CD4-positive, alpha-beta T cell treated with Interferon alpha-2 for 1 hour (primary cell): ENCODE results near the gene TRPM4.
"Not testable (repeated sequence)": the region's sequence is repeated elsewhere in the genome, so short reads cannot be mapped to it uniquely, and the experiment has no call there.

Experiments used
- DNase-seq, 2 donors: peaks; one replicate each; pipeline ENCODE4 v3.0.0-alpha.2; 2020 to 2022

TRPM4 gene

DNA sequence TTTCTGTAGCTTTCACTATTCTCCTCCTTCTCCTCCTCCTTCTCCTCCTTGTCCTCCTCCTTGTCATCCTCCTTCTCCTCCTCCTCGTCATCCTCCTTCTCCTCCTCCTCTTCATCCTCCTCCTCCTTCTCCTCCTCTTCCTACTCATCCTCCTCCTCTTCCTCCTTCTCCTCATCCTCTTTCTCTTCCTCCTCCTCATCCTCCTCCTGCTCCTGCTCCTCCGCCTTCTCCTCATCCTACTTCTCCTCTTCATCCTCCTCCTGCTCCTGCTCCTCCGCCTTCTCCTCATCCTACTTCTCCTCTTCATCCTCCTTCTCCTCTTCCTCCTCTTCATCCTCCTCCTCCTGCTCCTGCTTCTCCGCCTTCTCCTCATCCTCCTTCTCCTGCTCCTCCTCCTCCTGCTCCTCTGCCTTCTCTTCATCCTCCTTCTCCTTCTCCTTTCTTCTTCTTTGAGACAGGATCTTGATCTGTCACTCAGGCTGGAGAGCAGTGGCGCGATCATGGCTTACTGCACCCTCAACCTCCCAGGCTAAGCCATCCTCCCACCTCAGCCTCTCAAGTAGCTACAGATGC, 36.3 kb downstream of the TRPM4 start:
- DNase-seq = no peak

DNA sequence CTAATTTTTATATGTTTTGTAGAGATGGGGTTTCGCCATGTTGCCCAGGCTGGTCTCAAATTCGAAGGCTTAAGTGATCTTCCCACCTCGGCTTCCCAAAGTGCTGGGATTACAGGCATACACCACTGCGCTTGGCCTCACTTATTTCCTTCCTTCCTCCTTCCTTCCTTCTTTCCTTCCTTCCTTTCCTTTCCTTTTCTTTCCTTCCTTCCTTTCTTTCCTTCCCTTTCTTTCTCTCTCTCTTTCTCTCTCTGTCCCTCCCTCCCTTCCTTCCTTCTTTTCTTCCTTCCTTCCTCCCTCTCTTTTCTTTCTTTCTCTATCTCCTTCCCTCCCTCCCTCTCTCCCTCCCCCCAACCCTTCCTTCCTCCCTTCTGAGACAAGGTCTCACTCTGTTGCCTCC, 36.8 kb downstream of the TRPM4 start:
- no peak for DNase-seq

DNA sequence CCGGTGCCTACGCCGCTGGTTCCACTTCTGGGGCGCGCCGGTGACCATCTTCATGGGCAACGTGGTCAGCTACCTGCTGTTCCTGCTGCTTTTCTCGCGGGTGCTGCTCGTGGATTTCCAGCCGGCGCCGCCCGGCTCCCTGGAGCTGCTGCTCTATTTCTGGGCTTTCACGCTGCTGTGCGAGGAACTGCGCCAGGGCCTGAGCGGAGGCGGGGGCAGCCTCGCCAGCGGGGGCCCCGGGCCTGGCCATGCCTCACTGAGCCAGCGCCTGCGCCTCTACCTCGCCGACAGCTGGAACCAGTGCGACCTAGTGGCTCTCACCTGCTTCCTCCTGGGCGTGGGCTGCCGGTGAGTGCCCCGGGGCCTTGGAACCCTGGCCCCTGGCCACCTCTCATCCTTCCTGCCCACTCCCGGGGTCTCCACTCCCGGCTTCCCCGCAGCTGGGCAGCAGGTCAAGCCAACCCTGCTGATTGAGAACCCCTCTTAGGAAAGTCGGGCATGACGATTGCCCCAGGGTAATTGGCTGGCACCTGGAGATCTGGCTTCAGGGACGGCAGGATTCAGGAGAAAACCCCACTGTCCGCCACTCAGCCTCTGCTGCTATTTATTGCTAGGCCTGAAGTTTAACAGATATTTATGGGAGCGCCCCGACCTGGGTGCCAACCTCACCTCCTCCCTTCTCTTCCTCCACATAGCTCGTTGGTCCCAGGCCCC, 39.1 kb downstream of the TRPM4 start:
- DNase-seq = no peak

DNA sequence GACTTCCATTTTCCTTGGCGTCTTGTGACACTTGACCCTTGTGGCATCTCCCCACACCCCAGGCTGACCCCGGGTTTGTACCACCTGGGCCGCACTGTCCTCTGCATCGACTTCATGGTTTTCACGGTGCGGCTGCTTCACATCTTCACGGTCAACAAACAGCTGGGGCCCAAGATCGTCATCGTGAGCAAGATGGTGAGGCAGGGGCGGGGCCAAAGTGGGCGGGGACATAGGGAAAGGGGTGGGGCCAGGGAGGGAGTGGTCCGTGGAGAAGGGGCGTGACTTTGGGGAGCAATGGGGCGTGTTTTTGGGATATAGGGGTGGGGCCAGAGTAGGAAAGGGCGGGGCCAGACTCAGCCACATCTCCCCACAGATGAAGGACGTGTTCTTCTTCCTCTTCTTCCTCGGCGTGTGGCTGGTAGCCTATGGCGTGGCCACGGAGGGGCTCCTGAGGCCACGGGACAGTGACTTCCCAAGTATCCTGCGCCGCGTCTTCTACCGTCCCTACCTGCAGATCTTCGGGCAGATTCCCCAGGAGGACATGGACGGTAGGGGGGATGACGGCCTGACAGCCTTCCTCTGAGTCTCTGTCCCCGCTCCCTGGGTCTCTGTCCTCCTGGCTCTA, 42.8 kb downstream of the TRPM4 start:
- DNase-seq = no peak

DNA sequence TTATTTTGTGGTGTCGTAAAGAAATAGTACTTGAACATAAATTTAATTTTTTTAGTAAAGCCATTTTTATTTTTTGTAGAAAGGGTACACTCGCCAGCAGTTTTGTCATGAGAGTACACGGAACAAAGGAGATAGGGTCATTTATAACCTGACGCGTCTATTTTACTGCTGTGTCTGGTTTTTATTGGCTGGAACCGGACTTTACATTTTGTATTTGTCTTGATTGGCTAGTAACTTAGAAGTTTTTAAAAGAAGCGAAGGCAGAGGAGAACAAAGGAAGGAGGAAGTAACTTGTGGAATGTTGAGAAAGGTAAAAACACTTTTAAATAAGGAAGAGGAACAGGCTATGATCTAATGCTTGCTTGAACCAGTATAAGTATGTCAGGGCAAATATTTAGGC, 43.5 kb downstream of the TRPM4 start:
- DNase-seq = no peak

DNA sequence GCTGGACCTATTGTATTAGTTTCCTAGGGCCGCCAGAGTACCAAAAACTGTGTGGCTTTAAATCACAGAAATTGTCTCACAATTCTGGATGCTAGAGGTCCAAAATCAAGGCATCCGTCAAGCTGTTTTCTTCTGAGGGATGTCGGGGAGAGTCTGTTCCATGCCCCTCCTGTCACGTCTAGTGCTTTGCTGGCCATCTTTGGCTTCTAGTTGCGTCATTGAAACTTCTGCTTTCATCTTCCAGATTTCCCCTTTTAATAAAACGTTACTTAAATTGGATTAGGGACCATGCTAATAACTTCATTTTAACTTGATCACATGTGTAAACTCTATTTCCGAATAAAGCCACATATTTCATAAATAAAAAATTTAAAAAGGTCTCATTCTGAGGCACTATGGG, 47.5 kb downstream of the TRPM4 start:
- peak in 1 of 2 donors; percentile 6 for DNase-seq

DNA sequence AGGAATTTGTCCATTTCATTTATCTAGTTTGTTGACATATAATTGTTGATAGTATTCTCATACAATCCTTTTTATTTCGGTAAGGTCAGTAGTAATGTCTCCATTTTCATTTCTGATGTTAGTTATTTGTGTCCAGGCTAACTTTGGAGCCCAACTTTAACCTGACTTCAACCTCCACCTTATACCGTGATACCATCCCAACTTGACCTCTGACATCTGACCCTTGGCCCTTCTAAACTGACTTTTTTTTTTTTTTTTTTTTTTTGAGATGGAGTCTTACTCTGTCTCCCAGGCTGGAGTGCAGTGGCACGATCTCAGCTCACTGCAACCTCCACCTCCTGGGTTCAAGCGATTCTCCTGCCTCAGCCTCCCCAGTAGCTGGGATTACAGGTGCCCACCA, 51.9 kb downstream of the TRPM4 start:
- DNase-seq = not testable (repeated sequence)

DNA sequence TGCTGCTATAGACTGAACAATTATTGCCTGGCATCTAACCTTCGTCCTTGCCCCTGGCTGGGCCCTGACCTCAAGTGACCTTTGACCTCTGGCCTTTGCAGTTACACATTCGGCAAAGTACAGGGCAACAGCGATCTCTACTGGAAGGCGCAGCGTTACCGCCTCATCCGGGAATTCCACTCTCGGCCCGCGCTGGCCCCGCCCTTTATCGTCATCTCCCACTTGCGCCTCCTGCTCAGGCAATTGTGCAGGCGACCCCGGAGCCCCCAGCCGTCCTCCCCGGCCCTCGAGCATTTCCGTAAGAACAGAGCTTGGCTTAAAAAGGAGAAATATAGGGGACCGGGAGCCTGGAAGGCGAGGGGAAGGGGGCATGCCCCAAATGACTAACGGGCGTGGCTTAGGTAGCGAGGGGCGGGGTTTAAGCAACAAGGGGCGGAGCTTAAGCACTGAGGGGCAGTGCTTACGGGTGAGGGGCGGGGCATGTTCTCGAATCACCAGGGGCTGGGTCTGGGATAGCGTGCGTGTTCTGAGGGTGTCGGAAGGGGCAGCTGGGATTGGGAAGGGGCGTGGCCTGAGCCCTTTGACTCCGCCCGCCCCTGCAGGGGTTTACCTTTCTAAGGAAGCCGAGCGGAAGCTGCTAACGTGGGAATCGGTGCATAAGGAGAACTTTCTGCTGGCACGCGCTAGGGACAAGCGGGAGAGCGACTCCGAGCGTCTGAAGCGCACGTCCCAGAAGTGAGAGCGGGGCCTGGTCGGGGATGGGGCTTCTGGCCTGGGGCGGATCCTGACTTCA, 52.7 kb downstream of the TRPM4 start:
- peak; percentile 51 to 52 for DNase-seq

DNA sequence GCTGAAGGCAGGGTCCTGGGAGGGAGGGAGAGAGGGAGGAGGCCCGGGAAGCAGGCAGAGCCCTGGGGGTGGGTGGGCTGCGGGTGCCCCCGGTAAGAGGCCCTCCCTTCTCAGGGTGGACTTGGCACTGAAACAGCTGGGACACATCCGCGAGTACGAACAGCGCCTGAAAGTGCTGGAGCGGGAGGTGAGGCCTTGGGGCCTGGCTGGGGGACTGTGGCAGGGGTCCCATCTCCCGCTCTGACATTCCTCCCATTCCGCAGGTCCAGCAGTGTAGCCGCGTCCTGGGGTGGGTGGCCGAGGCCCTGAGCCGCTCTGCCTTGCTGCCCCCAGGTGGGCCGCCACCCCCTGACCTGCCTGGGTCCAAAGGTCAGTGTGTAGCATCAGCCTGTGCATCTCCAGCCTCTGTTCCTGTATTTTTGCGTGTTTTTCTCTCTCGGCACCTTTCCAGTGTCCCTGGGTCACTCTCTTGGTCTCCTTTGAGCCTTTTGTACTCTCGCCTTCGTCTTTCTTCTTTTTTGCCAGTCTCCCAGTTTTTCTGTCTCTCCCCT, 53.4 kb downstream of the TRPM4 start:
- no peak for DNase-seq

DNA sequence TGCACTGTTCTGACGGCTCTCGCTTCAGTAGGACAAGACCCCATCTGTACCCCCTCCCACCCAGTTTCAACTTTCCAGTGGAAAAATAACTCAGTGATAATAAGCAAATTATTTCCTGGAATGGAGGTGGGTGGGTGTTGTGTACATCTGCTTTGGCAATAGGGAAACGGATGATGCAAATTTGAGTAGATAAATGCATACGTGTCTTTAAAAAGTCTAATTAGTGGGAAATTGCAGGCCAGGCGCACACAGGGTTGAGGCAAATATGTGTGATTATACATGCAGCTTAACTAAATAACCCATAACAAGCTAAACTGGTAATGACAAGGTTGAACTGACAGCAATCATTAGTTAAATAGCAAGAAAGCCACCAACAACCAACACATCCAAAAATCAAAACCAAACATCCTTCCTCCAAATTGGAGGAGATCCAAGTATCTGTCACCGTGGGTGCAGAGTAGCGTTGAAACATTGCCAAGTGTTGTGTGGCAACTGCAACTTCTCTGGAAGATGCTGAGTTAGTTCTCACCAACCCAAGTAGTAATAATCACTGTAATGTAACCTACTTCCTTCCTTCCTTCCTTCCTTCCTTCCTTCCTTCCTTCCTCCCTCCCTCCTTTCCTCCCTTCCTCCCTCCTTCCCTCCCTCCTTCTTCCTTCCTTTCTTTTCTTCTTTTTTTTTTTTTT, 54.6 kb downstream of the TRPM4 start:
- DNase-seq = no peak

DNA sequence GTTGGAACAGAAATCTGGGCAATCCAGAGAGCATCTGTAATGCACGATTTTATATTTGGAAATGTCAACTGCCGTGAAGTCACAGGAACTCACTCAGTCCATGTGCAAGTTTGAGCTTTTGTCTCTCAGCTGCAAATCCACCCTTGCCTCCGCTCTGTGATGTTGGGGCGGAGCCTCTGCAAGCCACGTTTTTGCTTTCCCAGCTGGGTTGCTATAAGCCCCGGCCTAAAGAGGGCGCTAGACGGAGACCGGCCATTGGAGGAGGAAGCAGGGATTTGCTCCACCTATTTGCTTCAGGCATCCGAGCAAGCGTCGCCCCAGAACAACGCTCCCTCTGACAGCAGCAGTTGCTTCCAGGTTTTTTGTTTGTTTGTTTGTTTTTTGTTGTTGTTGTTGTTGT, 56.2 kb downstream of the TRPM4 start:
- no peak for DNase-seq

DNA sequence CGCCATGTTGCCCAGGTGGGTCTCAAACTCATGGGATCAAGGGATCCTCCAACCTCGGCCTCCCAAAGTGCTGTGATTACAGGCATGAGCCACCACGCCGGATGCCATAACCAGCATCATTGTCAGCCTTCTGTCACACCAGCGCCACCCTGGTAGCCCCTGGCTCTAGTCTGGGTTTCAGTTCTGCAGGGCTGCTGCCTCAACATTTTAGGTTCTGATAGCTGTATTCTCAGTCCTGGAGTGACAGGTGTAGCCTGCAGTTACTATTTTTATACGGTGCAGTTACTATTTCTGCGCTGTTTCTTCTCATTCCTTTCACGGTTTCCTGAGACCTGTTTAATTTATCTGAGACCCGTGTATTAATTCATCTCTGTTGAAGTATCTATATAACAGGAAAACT, 57.1 kb downstream of the TRPM4 start:
- DNase-seq = no peak

DNA sequence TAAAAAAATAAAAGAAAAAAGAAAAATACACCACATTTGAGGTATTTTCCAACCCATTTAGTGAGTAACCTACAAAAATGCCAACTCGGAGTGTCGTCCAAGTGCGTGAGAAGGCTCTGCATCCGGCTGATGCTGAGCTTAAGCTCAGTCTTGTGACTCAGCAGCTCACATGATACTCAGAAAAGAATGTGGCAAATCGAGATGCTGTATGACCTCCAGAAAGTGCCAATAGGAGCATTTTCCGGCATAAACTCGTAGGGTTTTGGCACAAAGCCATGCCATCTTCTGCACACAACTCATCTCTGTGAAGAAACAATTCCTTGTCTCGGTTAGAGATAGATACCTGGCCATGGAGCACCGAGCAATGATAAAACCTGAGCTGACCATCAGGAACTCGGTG, 58.5 kb downstream of the TRPM4 start:
- no peak for DNase-seq

DNA sequence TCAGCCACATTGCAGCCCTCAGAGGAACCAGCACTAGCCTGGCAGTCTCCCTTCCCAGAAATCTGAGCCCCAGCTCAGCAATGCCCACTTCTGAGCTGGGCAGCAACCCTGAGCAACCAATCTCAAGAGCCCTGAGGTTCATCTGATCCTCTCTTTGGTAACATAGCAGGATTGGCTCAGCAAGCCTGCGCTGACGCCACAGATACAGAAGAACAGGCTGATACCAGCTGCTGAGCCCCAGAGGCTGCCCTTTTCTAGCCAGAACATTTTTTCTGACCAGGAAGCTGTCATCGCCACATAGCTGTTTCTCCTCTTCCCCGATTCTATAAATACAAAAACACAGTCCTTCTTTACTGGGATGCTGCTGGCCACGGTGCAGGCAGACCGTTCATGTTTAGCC, 59.8 kb downstream of the TRPM4 start:
- DNase-seq = no peak

DNA sequence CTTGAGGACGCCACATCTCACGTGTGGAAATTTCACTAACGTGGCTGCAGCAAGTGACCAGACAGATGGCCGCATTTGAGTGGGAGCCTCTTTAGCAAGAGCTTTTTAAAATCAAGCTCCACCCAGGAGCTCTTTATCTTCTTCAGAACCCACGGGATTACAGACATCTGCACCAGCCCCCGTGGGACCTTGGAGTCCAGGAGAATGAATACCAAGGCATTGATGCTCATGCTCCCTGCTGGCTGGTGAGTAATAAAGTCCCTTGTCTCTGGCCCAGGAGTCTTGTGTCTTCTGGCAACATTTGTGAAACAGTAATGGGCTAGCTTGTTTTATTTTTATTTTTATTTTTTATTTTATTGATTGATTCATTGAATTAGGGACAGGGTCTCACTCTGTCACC, 64.4 kb downstream of the TRPM4 start:
- DNase-seq = no peak

DNA sequence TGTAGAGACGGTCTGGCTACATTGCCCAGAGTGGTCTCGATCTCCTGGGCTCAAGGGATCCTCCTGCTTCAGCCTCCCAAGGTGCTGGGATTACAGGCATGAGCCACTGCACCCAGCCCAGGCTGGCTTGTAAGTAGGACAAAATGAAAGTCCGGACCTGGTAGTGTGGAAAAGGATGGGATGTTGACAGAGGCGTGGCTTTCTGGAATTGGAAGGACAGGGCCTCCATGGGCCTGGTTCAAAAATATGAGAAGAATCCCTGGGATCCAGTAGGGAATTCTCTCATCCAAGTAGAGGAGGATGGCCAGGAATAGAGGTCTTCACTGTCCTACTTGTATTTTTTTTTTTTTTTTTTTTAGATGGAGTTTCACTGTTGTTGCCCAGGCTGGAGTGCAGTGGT, 64.9 kb downstream of the TRPM4 start:
- no peak for DNase-seq

DNA sequence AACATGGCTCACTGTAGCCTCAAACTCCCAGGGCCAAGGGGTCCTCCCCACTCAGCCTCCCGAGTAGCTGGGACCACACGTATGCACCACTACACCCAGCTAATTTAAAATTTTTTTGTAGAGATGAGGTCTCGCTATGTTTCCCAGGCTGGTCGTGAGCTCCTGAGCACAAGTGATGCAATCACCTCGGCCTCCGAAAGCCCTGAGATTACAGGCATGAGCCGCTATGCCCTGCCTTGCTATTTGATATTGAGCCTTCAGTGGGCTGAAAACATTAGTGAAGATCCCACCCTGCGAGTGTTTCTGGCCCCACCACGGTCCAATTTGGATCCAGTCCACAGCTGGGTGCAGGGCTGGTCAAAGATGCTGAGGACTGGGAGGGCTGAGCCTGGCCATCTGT, 65.9 kb downstream of the TRPM4 start:
- no peak for DNase-seq

DNA sequence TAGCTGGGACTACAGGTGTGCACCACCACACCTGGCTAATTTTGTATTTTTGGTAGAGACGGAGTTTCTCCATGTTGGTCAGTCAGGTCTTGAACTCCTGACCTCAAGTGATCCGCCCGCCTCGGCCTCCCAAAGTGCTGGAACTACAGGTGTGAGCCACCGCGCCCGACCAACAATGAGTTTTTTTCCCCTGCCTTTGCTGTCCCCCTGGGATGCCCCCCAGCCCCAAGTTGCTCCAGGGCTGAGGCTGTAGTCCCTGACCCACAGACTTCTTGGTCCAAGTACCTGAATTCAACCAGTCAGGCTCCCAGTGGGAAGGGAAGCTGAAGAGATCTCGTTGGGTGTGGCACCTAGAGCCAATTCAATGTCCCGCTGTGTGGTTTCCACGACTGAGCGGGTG, 66.8 kb downstream of the TRPM4 start:
- DNase-seq = not testable (repeated sequence)

DNA sequence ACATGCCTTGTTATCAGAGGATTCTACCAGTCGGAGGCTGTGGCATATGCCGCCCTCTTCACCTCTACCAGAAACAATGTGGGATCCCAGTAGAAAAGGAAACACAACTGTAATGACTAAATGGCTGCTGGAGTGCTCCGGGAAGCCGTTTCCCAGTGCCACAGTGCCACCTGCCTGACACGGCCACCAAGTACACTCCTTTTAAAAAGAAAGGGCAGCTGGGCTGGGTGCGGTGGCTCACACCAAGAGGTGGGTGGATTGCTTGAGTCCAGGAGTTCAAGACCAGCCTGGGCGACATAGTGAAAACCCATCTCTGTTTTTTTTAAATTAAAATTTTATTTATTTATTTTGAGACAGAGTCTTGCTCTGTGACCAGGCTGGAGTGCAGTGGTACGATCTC, 67.3 kb downstream of the TRPM4 start:
- DNase-seq = peak; percentile 22 to 26

DNA sequence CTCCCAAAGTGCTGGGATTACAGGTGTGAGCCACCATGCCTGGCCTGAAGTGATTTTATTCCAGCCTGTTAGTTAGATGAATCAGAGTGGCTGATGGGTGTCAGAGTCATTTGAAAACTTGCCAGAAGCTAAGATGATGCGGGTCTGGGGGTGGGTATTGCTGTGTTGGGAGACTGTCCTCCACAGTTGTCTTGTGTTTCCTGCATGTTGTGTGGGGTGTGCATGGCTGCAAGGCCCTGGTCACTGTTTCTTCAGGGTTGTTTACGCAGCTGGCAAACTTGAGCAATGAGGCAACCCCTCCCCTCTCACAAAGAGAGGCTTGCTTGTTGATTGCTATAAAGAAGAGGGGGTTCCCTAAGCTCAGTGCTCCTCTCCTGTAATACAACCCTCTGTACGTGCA, 71.8 kb downstream of the TRPM4 start:
- no peak for DNase-seq

DNA sequence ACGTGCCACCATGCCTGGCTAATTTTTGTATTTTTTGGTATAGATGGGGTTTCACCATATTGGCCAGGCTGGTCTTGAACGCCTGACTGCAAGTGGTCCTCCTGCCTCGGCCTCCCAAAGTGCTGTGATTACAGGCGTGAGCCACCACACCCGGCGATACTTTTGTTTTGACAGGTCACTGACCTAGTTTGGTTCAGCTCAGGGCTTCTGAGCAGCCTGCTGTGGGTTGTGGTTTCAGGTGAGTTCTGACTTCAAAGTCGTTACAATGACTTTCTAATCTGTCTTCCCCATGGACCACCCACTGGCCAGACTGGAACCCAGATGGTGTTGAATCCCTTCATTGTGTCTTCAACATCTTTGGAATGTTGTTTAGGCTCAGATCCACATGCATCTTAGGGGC, 73.8 kb downstream of the TRPM4 start:
- peak in 1 of 2 donors; percentile 26 for DNase-seq

DNA sequence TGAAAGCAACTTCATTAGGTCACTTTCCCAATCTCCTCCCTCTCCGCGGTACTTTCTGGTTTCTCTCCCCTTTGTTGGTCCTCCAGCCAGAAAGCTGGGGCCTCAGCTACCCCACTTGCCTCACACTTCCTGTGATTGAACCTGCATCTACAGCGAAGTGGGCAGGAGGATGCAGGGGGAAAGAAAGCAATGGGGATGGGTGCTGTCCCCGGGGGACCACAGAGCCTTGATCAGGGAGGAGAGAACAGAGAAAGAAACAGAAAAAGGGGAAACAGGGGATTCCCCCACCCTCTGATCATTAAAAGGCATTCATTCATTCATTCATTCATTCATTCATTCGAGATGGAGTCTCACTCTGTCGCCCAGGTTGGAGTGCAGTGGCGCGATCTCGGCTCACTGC, 74.2 kb downstream of the TRPM4 start:
- DNase-seq = no peak

DNA sequence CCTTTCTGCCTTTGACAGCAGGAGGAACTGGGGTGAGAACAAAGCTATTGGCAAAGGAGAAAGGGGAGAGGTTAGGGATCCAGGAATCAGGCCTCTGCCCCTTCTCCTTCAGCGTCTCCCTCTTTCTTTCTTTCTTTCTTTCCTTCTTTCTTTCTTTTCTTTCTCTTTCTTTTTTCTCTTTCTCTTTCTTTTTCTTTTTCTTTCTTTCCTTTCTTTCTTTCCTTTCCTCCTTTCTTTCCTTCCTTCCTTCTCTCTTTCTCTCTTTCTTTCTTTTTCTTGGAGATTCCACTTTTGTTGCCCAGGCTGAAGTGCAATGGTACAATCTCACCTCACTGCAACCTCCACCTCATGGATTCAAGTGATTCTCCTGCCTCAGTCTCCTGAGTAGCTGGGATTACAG, 75.6 kb downstream of the TRPM4 start:
- DNase-seq = no peak
